HG03439 (cell line): ENCODE data around the gene DGKZ.
"Not testable (repeated sequence)": the region's sequence is repeated elsewhere in the genome, so short reads cannot be mapped to it uniquely, and the experiment has no call there.

ENCODE experiments used
- ATAC-seq: cut with Tn5 transposase; IDR thresholded peaks from one replicate; pipeline ENCODE4 v1.9.1; 2021; ENCODE audit warnings: mild to moderate bottlenecking, moderate library complexity; ENCODE audit not compliant: unreplicated experiment

DGKZ gene

DNA sequence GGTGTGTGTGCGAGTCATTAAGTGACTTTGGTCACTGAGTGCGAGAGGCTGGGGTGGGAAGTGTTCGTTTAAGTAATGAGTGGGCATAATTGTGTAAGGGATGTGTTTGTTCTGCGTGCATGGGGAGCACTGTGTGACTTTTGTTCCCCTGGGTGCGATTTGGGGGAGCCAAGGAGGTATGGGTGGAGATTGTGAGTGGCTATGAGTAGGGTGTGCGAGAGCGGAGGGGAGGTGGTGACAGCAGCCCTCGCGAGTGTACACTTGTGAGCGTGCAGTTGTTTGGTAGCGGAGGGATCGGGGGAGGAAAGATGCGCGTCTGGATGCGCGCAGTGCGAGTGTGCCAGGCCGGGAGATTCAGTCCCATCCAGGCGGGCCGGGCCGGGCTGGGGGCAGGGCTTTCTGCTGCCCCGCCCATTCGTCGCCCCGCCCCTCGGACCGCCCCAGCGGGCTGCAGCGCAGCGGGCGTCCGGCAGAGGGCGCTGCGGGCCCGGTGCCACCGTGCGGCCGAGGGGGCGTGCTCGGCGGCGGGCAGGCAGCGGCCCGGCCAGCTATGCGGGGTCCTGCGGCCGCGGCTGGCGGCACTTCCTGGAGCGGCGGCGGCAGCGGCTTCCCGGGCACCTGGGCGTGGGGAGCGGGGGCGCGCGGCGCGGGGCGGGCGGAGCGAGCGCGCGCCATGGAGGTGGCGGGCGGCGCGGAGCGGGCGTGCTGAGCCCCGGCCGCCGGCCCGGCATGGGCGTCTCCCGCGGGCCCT, at the start of gene DGKZ:
Gene DGKZ (plus strand): TSS at position 578 of the 751 bp plus-strand sequence. CDS start 197 bp downstream, outside the sequence.
- ATAC-seq = peak; percentile 71

DNA sequence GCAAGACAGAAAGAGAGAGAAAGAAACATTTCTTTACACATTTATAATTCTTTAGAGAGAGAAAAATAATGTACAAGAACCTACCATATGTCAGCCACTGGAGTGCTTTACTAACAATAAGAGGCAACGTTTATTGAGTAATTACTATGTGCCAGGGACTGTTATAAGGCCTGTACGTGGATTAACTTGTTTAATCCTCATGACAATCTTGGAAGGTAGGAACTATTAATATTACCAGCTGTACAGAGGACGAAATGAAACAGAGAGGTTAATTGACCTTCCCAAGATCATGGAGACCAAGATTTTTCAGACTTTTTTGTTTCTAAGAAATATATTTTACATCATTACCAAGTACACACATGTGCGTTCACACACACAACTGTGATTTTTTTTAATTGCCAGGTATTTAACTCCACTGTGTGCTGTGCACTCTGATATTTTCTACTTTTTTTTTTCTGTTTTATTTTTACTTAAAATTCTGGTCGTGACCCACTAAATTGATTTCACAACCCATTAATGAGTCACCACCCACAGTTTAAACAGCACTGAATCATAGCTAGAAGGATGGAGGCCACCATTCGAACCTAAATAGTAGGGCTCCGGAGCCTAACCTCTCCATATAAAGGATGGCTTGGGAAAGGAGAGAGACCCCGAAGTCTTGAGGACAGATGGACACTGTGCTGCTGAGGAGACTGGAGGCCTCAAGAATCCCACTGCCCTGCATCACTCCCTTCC, 48.4 kb upstream of the DGKZ start:
- ATAC-seq = no peak

GRCh38 chr11:46299451-46299961, 47.8 kb upstream of the DGKZ start:
- ATAC-seq = no peak

DNA sequence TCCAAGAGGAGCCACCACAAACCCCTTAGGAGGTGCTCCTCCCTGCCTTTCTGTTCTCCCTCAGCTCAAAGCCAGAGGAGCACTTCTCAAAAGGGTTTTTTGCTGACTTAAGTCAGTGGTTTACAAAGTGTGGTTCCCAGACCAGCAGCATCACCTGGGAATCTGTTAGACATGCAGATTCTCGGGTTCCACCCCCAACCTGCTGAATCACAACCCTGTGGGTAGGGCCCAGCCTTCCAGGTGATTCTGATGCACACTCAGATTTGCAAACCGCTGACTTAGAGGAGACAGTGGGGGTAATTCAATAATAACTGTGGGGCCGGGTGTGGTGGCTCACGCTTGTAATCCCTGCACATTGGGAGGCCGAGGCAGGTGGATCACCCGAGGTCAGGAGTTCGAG, 47.0 kb upstream of the DGKZ start:
- ATAC-seq = no peak

GRCh38 chr11:46302866-46303265, 44.4 kb upstream of the DGKZ start:
- peak; percentile 76 for ATAC-seq

GRCh38 chr11:46304036-46304435, 43.2 kb upstream of the DGKZ start:
- ATAC-seq = not testable (repeated sequence)

DNA sequence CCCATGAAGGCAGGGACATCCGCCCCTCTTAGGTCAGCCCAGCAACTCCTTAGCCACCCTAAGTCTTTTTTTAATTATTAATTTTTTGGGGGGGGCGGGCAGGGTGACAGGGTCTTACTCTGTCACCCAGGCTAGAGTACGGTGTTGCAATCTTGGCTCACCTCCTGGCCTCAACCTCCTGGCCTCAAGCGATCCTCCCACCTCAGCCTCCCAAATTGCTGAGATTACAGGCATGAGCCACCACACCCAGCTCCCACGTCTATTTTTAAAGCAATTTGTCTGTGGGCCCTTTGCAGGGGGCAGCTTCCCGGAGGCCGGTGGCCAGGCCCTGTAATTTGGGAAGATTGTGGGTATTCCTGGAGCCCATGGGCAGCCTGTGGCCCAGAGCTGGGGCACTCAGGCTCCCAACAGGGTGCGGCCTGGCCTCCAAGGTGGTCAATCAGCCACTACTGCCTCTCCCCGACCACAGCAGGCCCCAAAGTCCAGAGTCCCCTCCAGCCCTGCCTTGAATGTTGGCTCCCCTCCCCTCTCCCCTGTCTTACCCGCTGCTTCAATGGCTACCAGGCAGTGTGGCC, 42.6 kb upstream of the DGKZ start:
- ATAC-seq = no peak

DNA sequence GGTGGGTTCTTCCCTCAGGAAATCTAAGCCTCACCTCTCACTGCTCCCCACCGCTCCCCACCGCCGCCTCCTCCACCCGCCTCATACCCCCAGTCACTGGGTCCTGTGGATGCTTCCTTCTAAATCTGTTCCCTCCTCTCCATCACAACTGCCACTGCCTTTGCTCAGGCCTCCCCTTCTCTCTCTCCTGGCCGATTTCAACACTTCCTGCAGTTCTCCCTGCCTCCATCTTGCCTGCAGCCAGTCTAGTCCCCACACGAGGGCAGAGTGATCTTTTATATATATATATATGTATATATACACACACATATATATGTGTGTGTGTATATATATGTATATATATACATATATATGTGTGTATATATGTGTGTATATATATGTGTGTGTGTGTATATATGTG, 42.0 kb upstream of the DGKZ start:
- no peak for ATAC-seq

DNA sequence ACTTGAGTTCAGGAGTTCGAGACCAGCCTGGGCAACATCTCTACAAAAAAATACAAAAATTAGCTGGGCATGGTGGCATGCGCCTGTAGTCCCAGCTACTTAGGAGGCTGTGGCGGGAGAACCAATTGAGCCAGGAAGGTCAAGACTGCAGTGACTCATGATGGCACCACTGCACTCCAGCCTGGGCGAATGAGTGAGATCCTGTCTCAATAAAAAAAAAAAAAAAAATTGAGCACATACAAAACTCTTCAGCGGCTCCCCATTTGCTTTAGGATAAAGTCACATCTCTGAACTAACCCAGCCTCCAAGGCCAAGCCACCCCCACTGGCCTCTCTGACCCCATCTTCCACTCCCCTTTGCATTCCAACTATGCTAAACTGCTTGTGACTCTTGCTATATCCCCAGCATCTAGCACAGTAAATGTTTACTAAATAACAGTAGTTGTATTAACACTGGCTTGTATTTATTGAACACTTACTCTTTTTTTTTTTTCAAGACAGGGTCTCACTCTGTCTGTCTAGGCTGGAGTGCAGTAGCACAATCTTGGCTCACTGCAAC, 40.9 kb upstream of the DGKZ start:
- no peak for ATAC-seq

GRCh38 chr11:46307369-46307768, 39.9 kb upstream of the DGKZ start:
- ATAC-seq = no peak

DNA sequence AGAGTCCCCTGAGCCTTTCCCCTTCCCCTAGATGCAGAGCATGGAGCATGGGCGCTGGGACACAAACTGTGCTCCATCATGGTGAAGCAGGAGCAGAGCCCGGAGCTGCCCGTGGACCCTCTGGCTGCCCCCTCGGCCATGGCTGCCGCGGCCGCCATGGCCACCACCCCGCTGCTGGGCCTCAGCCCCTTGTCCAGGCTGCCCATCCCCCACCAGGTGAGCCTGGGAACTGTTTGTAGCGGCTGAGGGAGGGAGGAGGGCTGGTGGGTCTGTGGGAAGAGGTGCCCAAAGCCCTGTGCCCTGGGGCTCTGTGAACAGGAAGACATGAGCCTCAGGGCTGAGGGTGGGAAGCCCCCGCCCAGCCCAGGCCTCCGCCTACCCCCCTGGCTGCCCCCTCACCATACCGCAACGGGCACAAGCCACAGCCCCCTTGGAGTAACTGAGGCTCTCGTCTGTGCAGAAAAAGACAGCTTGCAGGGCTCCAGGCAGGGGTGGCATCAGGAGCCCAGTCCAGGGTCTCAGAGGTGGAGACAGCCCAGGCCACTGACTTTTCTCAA, 39.4 kb upstream of the DGKZ start:
- no peak for ATAC-seq

- ATAC-seq = no peak
Measured at GRCh38 chr11:46308631-46309419, 38.4 kb upstream of the DGKZ start.

DNA sequence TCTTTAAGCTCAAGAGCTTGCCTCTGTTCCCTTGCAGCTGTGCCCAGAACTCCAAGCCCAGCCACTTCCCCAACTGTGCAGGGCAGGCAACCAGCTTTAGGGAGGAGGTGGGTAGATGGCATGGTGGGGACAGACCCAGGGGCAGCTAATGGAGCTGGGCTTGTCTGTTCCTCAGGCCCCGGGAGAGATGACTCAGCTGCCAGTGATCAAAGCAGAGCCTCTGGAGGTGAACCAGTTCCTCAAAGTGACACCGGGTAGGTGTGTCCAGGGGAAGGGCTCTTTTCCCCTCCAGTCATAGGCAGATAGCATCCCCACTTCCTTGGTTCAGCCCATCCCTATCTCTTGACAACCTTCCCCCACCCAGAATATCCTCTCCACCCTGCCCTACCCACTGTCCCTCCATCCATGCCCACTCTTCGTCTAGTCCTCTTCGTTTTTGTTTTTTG, 37.4 kb upstream of the DGKZ start:
- ATAC-seq = peak; percentile 57

DNA sequence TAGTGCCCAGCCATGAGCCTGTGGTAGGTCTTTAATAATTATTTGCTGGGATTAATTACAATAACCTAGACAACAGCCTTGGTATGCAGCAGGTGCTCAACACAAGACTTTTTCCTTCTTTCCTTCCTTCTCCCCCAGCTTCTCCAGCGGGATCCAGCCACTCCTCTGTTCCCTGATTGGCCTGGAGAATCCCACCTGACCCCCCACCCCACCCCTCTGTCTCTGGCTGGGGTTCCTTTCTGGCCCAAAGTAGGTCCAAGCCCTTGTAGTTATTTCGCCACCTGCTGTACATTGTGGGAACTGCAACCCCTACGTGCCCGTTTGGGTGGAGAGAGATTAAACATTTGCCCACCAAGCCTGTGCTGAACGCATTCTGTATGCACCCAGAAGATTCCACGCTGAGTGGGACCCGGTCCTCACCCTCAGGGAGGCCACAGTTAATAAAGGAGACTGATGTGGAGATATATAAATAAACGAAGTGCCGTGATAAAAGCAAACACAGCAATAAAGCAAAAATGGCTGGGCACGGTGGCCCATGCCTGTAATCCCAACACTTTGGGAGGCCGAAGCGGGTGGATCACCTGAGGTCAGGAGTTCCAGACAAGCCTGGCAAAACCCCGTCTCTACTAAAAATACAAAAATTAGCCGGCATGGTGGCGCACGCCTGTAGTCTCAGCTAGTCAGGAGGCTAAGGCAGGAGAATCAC, 32.1 kb upstream of the DGKZ start:
- no peak for ATAC-seq

- no peak for ATAC-seq
Measured at GRCh38 chr11:46315783-46316563, 31.3 kb upstream of the DGKZ start.

DNA sequence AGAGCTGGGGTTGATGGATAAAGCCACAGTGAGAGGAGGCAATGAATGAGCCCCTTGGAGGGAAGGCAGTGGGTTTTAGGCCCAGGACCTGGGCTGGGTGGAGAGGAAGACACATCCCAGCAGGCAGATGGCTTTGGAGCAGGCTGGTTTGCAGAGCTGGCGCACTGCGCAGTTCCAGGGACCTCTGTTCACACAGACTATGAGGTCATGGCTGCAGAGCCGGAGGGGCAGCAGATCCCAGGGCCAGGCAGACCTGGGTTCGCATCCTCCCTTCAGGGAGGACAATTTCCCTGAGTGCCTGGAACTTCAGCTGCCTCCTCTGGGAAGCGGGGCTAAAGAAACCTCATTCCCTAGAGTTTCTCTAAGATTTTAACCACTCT, 28.2 kb upstream of the DGKZ start:
- no peak for ATAC-seq

DNA sequence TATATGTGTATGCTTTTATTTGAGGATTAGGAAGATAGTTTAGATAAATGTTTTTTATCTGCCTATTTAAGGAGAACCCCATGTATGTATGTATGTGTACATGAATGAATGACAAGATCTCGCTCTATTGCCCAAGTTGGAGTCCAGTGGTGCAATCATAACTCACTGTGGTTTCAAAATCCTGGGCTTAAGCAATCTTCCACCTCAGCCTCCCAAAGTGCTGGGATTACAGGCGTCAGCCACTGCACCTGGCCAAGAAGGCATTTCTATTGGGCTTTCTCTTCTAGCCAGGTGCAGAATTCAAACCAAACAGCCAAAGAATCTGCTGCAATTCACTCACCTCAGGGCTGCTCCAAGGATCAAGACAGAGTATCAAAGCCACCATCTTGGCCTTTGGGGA, 25.5 kb upstream of the DGKZ start:
- ATAC-seq = no peak

DNA sequence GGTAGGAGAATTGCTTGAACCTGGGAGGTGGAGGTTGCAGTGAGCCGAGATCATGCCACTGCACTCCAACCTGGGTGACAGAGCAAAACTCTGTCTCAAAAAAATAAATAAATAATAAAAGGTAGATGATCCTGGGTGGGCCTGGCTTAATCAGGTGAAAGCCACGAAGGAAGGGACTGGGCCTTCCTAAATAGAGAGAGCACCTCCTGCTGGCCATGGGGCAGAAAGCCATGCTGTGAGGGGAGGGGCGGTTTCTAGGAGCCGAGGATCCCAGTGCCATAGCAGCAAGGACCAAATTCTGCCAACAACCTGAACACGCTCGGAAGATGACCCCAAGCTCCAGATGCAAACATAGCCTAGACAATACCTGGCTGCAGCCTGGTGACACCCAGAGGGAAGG, 24.5 kb upstream of the DGKZ start:
- no peak for ATAC-seq

DNA sequence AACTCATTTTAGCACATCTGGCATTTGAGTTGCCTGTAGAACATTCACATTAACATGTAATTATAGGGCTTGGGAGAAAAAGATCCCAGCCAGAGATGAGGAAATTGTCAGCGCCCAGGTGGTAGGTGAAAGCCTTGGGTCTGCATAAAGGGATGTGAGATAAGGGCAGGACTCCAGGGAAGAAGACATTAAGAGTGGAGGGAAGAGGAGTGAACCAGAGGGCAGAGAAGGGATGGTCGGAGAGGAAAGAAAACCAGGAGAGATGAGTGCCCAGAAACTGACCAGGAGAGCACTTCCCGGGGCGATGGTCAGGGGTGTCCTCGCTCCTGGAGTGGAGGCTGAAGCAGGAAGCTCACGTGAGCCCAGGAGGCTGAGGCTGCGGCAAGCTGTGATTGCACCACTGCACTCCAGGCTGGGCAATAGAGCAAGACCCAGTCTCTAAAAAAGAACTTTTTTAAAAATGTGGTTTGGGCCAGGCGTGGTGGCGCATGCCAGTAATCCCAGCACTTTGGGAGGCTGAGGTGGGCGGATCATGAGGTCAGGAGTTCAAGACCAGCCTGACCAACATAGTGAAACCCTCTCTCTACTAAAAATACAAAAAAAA, 20.3 kb upstream of the DGKZ start:
- no peak for ATAC-seq
